Heart left ventricle (tissue), 13 donors: ENCODE data around the gene KCNJ2.

Experiments
- CTCF ChIP-seq, 12 donors: fragments of 200-600 bp; sonication (generic) in 4 of 12; IDR thresholded peaks; one replicate each; pipeline versions ENCODE4 v1.5.0 to v1.8.0; 2018 to 2022; ENCODE audit warnings: antibody characterized with exemption in 12 of 12, mild to moderate bottlenecking in 5 of 12
- POLR2A ChIP-seq, 2 donors: fragments of 450-650 bp; IDR thresholded peaks; one replicate each; pipeline ENCODE4 v1.6.1; 2017; ENCODE audit warnings: antibody characterized with exemption in 2 of 2, mild to moderate bottlenecking in 2 of 2, moderate library complexity in 2 of 2
- donor health status: ischemic (EF 13 %, LVEDD 7.1; RV severe dilation, severe dysfunction).
- donor health status: DM: no; HTN: yes; CAD: no.
- donor health status: DM: no; HTN: no; CAD: no.
- donor health status: ischemic (EF 25% LVEDD 6.9; RV normal size, moderate dysfunction).
- donor health status: ischemic (EF 25% LVEDD 5.7; RV mildly dilated, moderate dysfunction).
- donor health status: ischemic (EF 35%, LVEDD 5.7; RV mildly dilated, moderate dysfunction).
- donor health status: nonischemic (EF 11% LVEDD 7.7; RV severe dilation, severe dysfunction).
- donor health status: DM: yes; HTN: yes; CAD: no.
- donor health status: PGD.
- donor health status: ischemic (EF 29% LVEDD 5.4; RV normal size, mild dysfunction).
- donor health status: nonischemic (EF 23%, LVEDD 6.1; RV moderate dilation, normal function).

GRCh38 chr17:70168977-70169708 lies at the start of gene KCNJ2:
- TF ChIP-seq POLR2A (IDR thresholded peaks at IDR 0.05), result peak; percentile 61 to 99
- peak in 1 of 12 donors; percentile 3 for TF ChIP-seq CTCF (IDR thresholded peaks at IDR 0.05)
